Tibial artery (tissue), 4 donors: ENCODE measurements around the gene PROSER2.

Experiments
- DNase-seq, 2 donors: peaks; one replicate each; pipeline ENCODE4 v3.0.0-alpha.2; 2019
- H3K27ac ChIP-seq, 2 donors: fragments of 200-600 bp; sonication (generic) in 1 of 2; 1 replicate in 1 of 2; 2 replicates in 1 of 2; pipeline ENCODE4 v1.5.1; 2018 to 2019; ENCODE audit warnings: mild to moderate bottlenecking in 1 of 2
- H3K27me3 ChIP-seq, 2 donors: fragments of 200-600 bp; sonication (generic) in 1 of 2; one replicate each; pipeline versions ENCODE4 v1.5.1 to v1.6.0; 2016 to 2019
- H3K36me3 ChIP-seq, 3 donors: fragments of 200-600 bp; sonication (generic) in 2 of 3; one replicate each; pipeline ENCODE4 v1.5.1; 2016 to 2019; ENCODE audit warnings: mild to moderate bottlenecking in 2 of 3
- H3K4me1 ChIP-seq, 4 donors: fragments of 200-600 bp; sonication (generic) in 2 of 4; 1 replicate in 3 of 4; 2 replicates in 1 of 4; pipeline ENCODE4 v1.5.1; 2016 to 2019
- H3K4me3 ChIP-seq, 2 donors: fragments of 200-600 bp; sonication (generic) in 1 of 2; 1 replicate in 1 of 2; 2 replicates in 1 of 2; pipeline ENCODE4 v1.5.1; 2018 to 2019; ENCODE audit warnings: mild to moderate bottlenecking in 2 of 2
- H3K9me3 ChIP-seq, 3 donors: fragments of 200-600 bp; sonication (generic) in 1 of 3; one replicate each; pipeline ENCODE4 v1.5.1; 2016 to 2019
- CTCF ChIP-seq, 2 experiments: fragments of 200-600 bp in 1 of 2; fragments of 450-650 bp in 1 of 2; IDR thresholded peaks; one replicate each; pipeline ENCODE4 v1.5.1; 2017 to 2019; ENCODE audit warnings: antibody characterized with exemption in 2 of 2, mild to moderate bottlenecking in 1 of 2, moderate library complexity in 1 of 2
- intact Hi-C: fragments of 100-400 bp; cut with DNase I; formaldehyde crosslinking; loops from one replicate; pipeline ENCODE4 v1.15.0; 2023; ENCODE audit warnings: low total_unique reads

Gene PROSER2

GRCh38 chr10:11882646-11883375, 59.7 kb downstream of the PROSER2 start:
- DNase-seq: no peak
- no peak for TF ChIP-seq CTCF (IDR thresholded peaks at IDR 0.05)
- intact Hi-C loops: no loop called here
- no peaks in the 10 kb centered on the region for H3K27me3 ChIP-seq
- H3K36me3 ChIP-seq: no peaks in the 10 kb centered on the region
- no peaks in the 10 kb centered on the region for H3K9me3 ChIP-seq
- H3K4me1 ChIP-seq: no peaks in the 10 kb centered on the region
- no peak overlapping the region for H3K27ac ChIP-seq
- H3K4me3 ChIP-seq: no peak overlapping the region

- Histone ChIP-seq H3K36me3 (no peaks in the 10 kb centered on the region), H3K4me1 (no peaks in the 10 kb centered on the region), H3K27me3 (no peaks in the 10 kb centered on the region), H3K9me3 (no peaks in the 10 kb centered on the region), H3K4me3 (no peak overlapping the region), H3K27ac (no peak overlapping the region)
- TF ChIP-seq CTCF (IDR thresholded peaks at IDR 0.05): no peak
- intact Hi-C loops: no loop called here
- DNase-seq: no peak
These were observed 61.7 kb downstream of the PROSER2 start for GRCh38 chr10:11884706-11885423.

DNA sequence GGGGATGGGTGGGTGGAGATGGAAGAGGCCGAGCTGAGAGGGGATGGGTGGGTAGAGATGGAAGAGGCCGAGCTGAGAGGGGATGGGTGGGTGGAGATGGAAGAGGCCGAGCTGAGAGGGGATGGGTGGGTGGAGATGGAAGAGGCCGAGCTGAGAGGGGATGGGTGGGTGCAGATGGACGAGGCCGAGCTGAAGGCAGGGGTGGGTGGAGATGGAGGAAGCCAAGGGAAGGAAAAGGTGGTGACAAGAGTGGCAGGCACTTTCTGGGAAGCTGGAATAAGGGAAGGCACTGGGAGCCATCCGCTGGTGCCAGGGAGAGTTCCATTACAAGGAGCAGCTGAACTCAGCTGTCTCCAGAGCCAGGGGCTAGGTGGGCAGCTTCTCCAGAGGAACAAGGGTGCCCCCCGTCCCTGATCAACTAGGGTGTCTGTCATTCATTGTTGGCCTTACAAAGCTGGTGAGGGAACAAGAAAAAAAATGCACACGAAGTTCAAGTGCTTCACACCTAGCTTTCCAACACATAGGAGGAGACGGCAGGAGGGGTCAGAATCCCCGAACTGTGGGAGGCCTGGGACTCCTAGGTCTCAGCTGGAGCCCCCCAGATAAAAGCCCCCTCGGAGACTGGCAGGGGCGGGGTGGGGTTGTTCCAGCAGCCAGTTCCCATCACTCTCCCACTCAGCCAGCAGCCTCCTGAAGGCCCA, 62.4 kb downstream of the PROSER2 start:
- H3K9me3 ChIP-seq: no peaks in the 10 kb centered on the region
- no peak overlapping the region for H3K27ac ChIP-seq
- intact Hi-C loops: no loop called here
- no peaks in the 10 kb centered on the region for H3K36me3 ChIP-seq
- DNase-seq: no peak
- TF ChIP-seq CTCF (IDR thresholded peaks at IDR 0.05): no peak
- no peak overlapping the region for H3K4me3 ChIP-seq
- H3K27me3 ChIP-seq: no peaks in the 10 kb centered on the region
- H3K4me1 ChIP-seq: no peaks in the 10 kb centered on the region

GRCh38 chr10:11886138-11886474, 63.0 kb downstream of the PROSER2 start:
- Histone ChIP-seq H3K4me1 (no peaks in the 10 kb centered on the region), H3K27ac (no peak overlapping the region), H3K4me3 (no peak overlapping the region), H3K9me3 (no peaks in the 10 kb centered on the region), H3K27me3 (no peaks in the 10 kb centered on the region), H3K36me3 (no peaks in the 10 kb centered on the region)
- no peak for TF ChIP-seq CTCF (IDR thresholded peaks at IDR 0.05)
- intact Hi-C loops: no loop called here
- no peak for DNase-seq

DNA sequence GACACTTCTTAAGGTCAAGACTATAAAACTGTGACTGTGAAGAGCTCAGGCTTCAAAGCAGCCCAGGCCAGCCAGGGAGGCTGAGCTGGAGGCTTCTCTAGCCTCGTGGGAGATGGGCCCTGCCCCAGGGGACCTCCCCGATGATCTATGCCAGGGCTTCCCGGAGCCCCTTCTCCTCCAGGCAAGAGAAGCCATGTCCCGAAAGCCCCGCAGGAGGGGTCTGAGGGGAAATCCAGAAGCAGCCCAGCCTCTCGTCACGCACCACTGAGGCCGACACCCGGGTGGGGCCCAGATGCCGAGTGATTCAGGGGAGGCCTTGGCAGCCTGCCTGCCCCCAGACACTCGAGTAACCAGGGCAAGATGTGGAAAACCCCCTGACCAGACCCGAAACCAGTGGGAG, 63.7 kb downstream of the PROSER2 start:
- no peak for TF ChIP-seq CTCF (IDR thresholded peaks at IDR 0.05)
- Histone ChIP-seq H3K27me3 (no peaks in the 10 kb centered on the region), H3K4me3 (no peak overlapping the region), H3K4me1 (no peaks in the 10 kb centered on the region), H3K36me3 (no peaks in the 10 kb centered on the region), H3K9me3 (no peaks in the 10 kb centered on the region), H3K27ac (no peak overlapping the region)
- no peak for DNase-seq
- intact Hi-C loops: no loop called here
